ENCODE measurements around the gene C20orf204.

C20orf204 gene

DNA sequence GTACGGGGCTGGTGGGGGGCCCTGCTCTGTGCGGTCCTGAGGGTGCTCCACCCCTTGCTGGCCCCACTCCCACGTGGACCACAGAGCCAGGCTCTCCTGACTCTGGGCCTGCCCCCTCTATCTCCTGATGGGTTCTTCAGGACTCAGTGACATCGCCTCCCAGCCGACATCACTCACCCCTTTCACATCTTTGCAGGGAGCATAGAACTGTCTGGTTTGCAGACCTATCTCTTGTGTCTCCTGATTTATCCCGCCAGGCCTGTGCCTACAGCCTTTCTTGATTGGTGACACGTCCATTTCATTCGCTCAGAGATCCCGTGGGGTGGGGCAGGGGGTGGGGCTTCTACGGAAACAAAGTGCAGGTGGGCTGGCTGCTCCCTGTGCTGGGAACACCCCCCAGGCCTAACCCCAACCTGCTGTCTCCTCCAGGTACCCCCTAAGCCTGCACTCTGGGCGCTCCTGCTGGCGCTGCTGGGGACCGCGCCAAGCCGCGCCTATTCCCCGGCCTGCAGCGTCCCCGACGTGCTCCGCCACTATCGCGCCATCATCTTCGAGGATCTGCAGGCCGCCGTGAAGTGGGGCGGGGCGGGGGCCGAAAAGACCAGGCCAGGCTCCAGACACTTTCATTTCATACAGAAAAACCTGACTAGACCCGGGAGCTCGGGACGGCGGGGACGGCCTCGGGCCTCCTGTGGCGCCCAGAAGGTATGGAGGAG, 1.7 kb downstream of the C20orf204 start:
- no peak for TF ChIP-seq SIN3A (IDR thresholded peaks at IDR 0.05; ENCODE audit: borderline replicate concordance, insufficient read depth, low read length)
- no peak for TF ChIP-seq FOXP2 (optimal IDR thresholded peaks at IDR 0.05; ENCODE audit: borderline replicate concordance, extremely low read depth, extremely low read length, insufficient read depth)
- no peak for TF ChIP-seq POLR2AphosphoS5 (IDR thresholded peaks at IDR 0.05; ENCODE audit: low read depth, low read length)
- TF ChIP-seq TAF1 (IDR thresholded peaks at IDR 0.05; ENCODE audit: borderline replicate concordance, insufficient read depth, low read length) = no peak
- TF ChIP-seq, protein P1, sequence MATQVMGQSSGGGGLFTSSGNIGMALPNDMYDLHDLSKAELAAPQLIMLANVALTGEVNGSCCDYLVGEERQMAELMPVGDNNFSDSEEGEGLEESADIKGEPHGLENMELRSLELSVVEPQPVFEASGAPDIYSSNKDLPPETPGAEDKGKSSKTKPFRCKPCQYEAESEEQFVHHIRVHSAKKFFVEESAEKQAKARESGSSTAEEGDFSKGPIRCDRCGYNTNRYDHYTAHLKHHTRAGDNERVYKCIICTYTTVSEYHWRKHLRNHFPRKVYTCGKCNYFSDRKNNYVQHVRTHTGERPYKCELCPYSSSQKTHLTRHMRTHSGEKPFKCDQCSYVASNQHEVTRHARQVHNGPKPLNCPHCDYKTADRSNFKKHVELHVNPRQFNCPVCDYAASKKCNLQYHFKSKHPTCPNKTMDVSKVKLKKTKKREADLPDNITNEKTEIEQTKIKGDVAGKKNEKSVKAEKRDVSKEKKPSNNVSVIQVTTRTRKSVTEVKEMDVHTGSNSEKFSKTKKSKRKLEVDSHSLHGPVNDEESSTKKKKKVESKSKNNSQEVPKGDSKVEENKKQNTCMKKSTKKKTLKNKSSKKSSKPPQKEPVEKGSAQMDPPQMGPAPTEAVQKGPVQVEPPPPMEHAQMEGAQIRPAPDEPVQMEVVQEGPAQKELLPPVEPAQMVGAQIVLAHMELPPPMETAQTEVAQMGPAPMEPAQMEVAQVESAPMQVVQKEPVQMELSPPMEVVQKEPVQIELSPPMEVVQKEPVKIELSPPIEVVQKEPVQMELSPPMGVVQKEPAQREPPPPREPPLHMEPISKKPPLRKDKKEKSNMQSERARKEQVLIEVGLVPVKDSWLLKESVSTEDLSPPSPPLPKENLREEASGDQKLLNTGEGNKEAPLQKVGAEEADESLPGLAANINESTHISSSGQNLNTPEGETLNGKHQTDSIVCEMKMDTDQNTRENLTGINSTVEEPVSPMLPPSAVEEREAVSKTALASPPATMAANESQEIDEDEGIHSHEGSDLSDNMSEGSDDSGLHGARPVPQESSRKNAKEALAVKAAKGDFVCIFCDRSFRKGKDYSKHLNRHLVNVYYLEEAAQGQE (IDR thresholded peaks at IDR 0.05; ENCODE audit: insufficient read depth in 1 of 2, low read depth in 2 of 2, low read length in 2 of 2) = no peak

DNA sequence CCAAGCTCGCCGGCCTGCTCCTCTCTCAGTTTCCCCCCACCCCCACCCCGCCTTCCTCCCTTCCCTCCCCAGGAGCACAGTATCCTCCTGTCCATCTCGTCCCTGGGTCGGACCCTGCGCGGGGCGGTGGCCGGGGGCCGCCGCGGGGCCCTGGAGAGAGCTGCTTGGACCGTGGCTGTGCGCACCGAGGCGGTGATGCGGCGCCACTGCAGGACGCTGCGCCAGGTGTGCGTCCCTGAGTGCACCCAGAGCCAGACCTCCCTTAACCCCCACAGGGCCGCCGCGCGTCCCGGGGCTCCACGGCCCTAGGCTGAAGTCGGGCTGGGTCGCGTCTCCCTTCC, 2.2 kb downstream of the C20orf204 start:
- TF ChIP-seq FOXP2 (optimal IDR thresholded peaks at IDR 0.05; ENCODE audit: borderline replicate concordance, extremely low read depth, extremely low read length, insufficient read depth) = no peak
- TF ChIP-seq POLR2AphosphoS5 (IDR thresholded peaks at IDR 0.05; ENCODE audit: low read depth, low read length) = no peak
- TF ChIP-seq, protein P1 (IDR thresholded peaks at IDR 0.05; ENCODE audit: insufficient read depth in 1 of 2, low read depth in 2 of 2, low read length in 2 of 2) = no peak
- TF ChIP-seq SIN3A (IDR thresholded peaks at IDR 0.05; ENCODE audit: borderline replicate concordance, insufficient read depth, low read length) = no peak
- TF ChIP-seq TAF1 (IDR thresholded peaks at IDR 0.05; ENCODE audit: borderline replicate concordance, insufficient read depth, low read length) = no peak

DNA sequence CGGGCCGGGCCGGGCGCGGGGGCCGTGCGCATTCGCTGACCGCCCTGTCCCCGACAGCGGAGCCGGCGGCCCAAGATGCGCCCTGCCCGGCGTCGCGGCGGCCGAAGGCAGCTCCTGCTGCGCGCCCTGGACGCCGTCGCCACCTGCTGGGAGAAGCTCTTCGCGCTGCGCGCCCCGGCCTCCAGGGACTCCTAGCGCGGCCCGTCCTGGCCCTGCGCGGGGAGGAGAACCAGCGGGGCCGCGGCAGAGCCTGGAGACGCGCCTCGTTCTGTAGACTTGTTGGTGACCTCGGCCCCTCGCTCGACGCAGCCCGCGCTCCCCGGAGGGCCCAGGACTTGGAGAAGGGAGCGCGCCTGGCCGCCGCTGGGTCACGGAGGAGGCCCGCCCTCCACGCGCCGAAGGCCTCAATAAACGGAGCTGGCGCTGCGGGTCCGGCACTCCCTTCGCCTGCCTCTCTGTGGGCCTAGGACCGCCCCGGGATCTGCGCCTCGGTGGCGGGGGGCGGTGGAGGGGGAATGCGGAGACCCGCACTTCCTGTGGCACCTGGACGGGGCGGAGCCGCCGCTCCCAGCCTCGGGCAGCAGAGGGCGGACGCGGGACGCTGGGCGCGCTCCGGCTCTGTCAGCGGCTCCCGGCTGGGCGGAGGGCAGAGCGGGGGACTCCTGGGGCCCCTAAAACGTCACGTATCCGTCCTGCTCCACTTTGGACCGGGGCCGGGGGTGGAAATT, 2.7 kb downstream of the C20orf204 start:
- TF ChIP-seq POLR2AphosphoS5 (IDR thresholded peaks at IDR 0.05; ENCODE audit: low read depth, low read length) = peak; percentile 55; the same call in 1 of the 2 replicates
- TF ChIP-seq, protein P1 (IDR thresholded peaks at IDR 0.05; ENCODE audit: insufficient read depth in 1 of 2, low read depth in 2 of 2, low read length in 2 of 2) = no peak
- no peak for TF ChIP-seq SIN3A (IDR thresholded peaks at IDR 0.05; ENCODE audit: borderline replicate concordance, insufficient read depth, low read length)
- peak; percentile 27 for TF ChIP-seq FOXP2 (optimal IDR thresholded peaks at IDR 0.05; ENCODE audit: borderline replicate concordance, extremely low read depth, extremely low read length, insufficient read depth)
- TF ChIP-seq TAF1 (IDR thresholded peaks at IDR 0.05; ENCODE audit: borderline replicate concordance, insufficient read depth, low read length) = no peak

DNA sequence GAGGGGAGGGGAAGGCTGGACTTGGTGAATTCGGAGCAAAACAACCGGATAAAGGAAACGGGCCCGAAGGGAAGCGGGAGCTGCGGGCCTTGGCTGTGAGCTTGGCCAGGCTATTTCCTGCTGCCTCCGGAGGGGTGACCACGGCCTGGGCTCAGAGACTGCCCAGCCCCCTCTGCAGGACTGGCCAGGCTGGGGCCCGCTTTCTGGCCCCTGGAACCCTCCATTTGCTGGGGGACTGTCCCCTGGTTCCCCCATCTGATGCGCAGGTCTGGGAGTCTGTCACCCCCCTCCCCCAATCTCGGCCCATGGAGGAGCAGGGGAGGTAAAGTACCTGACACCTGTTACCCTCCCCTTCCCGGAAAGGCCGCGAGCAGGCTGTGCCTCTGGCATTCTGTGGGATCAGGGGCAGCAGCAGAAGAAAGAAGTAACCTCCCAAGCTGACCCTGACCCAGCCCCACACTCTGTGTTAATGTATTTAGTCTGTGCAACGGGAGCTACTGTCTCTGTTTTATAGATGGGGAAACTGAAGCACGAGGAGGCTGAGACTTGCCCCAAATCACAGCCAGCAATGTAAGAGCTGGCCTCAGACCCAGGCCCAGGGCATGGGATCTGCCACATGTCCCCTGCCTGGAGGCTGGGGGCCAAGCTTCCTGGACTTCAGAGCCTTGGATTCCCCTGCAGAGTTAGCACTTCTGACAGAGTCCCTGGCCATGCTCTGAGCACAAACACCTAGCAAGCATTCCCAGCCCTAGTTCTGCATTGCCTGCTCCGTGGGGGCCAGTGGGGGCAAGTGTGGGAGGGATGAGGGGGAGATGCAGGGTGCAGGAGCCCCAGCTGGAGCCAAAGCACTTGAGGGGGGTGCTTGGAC, 3.5 kb downstream of the C20orf204 start:
- TF ChIP-seq FOXP2 (optimal IDR thresholded peaks at IDR 0.05; ENCODE audit: borderline replicate concordance, extremely low read depth, extremely low read length, insufficient read depth) (no peak), TAF1 (IDR thresholded peaks at IDR 0.05; ENCODE audit: borderline replicate concordance, insufficient read depth, low read length) (no peak)
